HG03108 (cell line): ENCODE measurements around the gene ADGRF4.
"Not testable (repeated sequence)": the region's sequence is repeated elsewhere in the genome, so short reads cannot be mapped to it uniquely, and the experiment has no call there.

Experiments
- ATAC-seq: cut with Tn5 transposase; IDR thresholded peaks from one replicate; pipeline ENCODE4 v1.9.1; 2021; ENCODE audit warnings: moderate library complexity; ENCODE audit not compliant: unreplicated experiment

Gene ADGRF4

GRCh38 chr6:47733879-47734558 is 35.6 kb downstream of the ADGRF4 start:
- no peak for ATAC-seq

DNA sequence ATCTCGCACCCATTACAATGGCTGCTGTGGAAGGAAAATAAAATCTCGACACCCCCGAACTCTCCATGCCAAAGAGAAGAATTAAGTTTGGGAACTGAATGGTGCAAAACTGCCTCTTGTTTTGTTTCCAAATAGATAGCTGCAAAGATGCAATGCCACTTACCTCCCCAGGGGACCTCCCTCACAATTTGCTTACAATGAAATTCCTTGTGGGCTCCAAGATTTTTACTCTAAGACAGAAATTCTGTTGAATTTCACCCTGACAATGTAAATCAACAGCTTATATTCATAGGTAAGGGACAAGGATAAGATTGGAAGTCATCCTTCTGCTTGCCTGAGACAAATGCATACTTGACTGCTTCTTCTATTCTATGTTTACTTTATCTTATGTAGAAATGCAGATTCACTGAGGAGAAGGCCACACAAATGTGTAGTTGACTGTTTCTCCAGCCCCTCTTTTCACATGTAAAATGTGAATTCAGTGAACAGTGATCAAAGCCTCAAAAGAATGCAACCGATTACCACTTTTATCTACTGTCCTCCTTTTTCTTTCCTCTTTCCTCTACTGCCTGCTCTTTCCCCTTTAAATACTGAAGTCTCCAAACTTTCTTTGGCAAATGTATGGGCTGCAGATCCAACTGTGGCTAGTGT is 36.6 kb downstream of the ADGRF4 start:
- no peak for ATAC-seq

GRCh38 chr6:47736083-47736700 is 37.8 kb downstream of the ADGRF4 start:
- no peak for ATAC-seq

GRCh38 chr6:47737406-47737805 is 39.0 kb downstream of the ADGRF4 start:
- no peak for ATAC-seq

- ATAC-seq, result no peak
These were observed 42.3 kb downstream of the ADGRF4 start for GRCh38 chr6:47740714-47741113.

- ATAC-seq, result no peak
These were observed 43.4 kb downstream of the ADGRF4 start for GRCh38 chr6:47741807-47742206.

GRCh38 chr6:47743744-47744143 is 45.4 kb downstream of the ADGRF4 start:
- no peak for ATAC-seq

- not testable (repeated sequence) for ATAC-seq
These were observed 46.9 kb downstream of the ADGRF4 start for GRCh38 chr6:47745269-47745668.

DNA sequence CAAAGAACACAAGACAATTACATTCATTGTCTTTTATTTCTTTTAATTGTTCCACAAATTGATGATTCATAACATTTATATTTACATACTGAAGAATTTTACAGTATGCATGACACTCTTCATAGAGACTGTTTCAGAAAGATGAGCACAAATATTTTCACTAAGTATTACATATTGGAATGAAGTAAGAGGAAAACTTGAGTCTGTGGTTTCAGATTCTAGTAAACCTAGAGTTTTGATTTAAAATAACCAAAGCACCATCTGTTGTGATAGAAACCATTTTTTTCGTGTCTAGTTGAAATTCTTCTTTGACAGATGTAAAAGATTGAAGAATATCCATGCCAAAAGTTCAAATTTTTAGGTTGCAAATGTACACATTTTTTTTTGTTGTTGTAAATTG is 51.4 kb downstream of the ADGRF4 start:
- ATAC-seq, result no peak

DNA sequence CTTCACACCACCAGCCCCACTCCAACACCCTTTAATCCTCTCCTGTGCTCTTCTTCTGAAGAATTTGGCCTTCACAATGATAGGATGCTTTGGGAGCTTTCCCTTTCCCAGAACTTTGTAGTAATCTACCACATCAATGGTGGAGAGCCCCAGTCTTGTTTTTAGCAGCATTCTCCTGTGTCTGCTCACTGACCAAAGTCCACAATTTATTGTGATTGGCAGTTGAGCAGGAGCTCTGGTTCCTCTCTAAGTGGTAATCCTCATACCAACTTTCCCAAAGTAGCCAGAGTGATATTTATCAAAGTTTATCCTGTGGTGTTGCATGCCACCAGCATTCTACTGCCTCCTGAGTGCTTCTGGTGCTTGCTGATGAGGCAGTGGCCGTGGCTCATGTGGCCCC is 54.4 kb downstream of the ADGRF4 start:
- no peak for ATAC-seq

DNA sequence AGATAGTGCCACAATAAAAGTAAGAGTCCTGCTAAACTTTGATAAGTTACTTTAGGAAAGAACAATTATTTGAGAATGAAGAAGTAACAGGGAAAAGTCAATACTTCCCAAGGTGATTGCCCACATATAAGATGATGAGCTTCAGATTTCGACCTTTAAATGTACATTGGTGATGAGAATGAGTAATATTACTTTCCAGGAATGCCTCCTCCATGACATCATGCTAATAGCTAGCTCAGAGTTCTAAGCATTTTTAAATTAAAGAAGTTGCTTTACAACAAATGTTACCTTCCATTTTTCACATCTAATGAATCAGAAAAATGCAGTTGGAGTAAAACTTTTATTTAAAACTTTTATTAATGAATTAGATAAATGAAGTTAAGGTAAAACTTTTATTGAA is 61.0 kb downstream of the ADGRF4 start:
- ATAC-seq, result no peak

- ATAC-seq, result no peak
These were observed 64.1 kb downstream of the ADGRF4 start for GRCh38 chr6:47762502-47762901.

GRCh38 chr6:47766445-47766844 is 68.1 kb downstream of the ADGRF4 start:
- ATAC-seq, result no peak

- no peak for ATAC-seq
These were observed 68.7 kb downstream of the ADGRF4 start for GRCh38 chr6:47767102-47767501.

- ATAC-seq, result no peak
These were observed 71.6 kb downstream of the ADGRF4 start for GRCh38 chr6:47769982-47770381.
